HFFc6 (cell line): Measurements from ENCODE around the gene SEC11C. TPM values are rescaled to one million over a fixed set of nuclear protein-coding genes. Genes with fewer than 3 reads are reported as not detected.

Source experiments
- DNase-seq: peaks from one replicate; pipeline ENCODE4 v3.0.0-alpha.2; 2018
- H3K27ac Mint-ChIP-seq: 2 replicates; pipeline ENCODE4 v1.8.0; 2020; ENCODE audit warnings: mild to moderate bottlenecking, mixed read lengths
- H3K27me3 Mint-ChIP-seq: 2 replicates; pipeline ENCODE4 v1.8.0; 2021; ENCODE audit warnings: mild to moderate bottlenecking, moderate library complexity, mixed read lengths; ENCODE audit not compliant: insufficient read depth
- H3K36me3 Mint-ChIP-seq: 2 replicates; pipeline ENCODE4 v1.8.0; 2021; ENCODE audit warnings: low read depth, mixed read lengths
- H3K4me1 Mint-ChIP-seq: 2 replicates; pipeline ENCODE4 v1.8.0; 2020; ENCODE audit warnings: low read depth, mixed read lengths
- H3K4me3 Mint-ChIP-seq: 2 replicates; pipeline ENCODE4 v1.8.0; 2020; ENCODE audit warnings: mild to moderate bottlenecking, moderate library complexity, mixed read lengths
- H3K9me3 Mint-ChIP-seq: 2 replicates; pipeline ENCODE4 v1.8.0; 2020; ENCODE audit warnings: mild to moderate bottlenecking, mixed read lengths
- total RNA-seq, 6 experiments: library from RNA; stranded (reverse); fragmentation: NEBNext Ultra II Directional; extraction: Animal tissue kit (Norgen Biotek cat#: 25700); gene quantifications; 2 replicates in 1 of 6; 3 replicates in 5 of 6; pipeline ENCODE4 v1.2.3, GENCODE V29; 2021
- TF ChIP-seq, protein P1 (sequence below): fragments of 200-600 bp; sonication (generic); IDR thresholded peaks from 2 replicates; pipeline ENCODE4 v1.5.0; 2021; ENCODE audit warnings: antibody characterized with exemption, mild to moderate bottlenecking

Gene SEC11C
- total RNA-seq, 6 experiments from 2014 or later = 39.5 to 59.8 (median 50.8) TPM

GRCh38 chr18:59180150-59180845 lies 40.6 kb downstream of the SEC11C start:
- peaks cover 17% of the 10 kb centered on the region for H3K4me1 Mint-ChIP-seq
- peaks cover 19% of the 10 kb centered on the region for H3K27me3 Mint-ChIP-seq
- peak overlapping the region; percentile 66; the same call in 1 of the 2 replicates for H3K4me3 Mint-ChIP-seq
- peak; percentile 76 for DNase-seq
- TF ChIP-seq, protein P1, sequence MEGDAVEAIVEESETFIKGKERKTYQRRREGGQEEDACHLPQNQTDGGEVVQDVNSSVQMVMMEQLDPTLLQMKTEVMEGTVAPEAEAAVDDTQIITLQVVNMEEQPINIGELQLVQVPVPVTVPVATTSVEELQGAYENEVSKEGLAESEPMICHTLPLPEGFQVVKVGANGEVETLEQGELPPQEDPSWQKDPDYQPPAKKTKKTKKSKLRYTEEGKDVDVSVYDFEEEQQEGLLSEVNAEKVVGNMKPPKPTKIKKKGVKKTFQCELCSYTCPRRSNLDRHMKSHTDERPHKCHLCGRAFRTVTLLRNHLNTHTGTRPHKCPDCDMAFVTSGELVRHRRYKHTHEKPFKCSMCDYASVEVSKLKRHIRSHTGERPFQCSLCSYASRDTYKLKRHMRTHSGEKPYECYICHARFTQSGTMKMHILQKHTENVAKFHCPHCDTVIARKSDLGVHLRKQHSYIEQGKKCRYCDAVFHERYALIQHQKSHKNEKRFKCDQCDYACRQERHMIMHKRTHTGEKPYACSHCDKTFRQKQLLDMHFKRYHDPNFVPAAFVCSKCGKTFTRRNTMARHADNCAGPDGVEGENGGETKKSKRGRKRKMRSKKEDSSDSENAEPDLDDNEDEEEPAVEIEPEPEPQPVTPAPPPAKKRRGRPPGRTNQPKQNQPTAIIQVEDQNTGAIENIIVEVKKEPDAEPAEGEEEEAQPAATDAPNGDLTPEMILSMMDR = no peak
- H3K36me3 Mint-ChIP-seq = no peaks in the 10 kb centered on the region
- H3K27ac Mint-ChIP-seq = peak overlapping the region; percentile 48; the same call in 1 of the 2 replicates
- no peaks in the 10 kb centered on the region; the same call in 1 of the 2 replicates for H3K9me3 Mint-ChIP-seq

- Mint-ChIP-seq H3K4me1 (peaks cover 17% of the 10 kb centered on the region), H3K27me3 (peaks cover 17% of the 10 kb centered on the region), H3K4me3 (no peak overlapping the region), H3K27ac (no peak overlapping the region), H3K9me3 (peaks cover 4% of the 10 kb centered on the region; the same call in 1 of the 2 replicates), H3K36me3 (no peaks in the 10 kb centered on the region)
- DNase-seq = no peak
- TF ChIP-seq, protein P1 = no peak
Measured at GRCh38 chr18:59182673-59183072, 43.0 kb downstream of the SEC11C start.

GRCh38 chr18:59189008-59189407 lies 49.3 kb downstream of the SEC11C start:
- H3K27ac Mint-ChIP-seq = no peak overlapping the region
- peaks cover 34% of the 10 kb centered on the region for H3K4me1 Mint-ChIP-seq
- peaks cover 9% of the 10 kb centered on the region for H3K9me3 Mint-ChIP-seq
- no peak overlapping the region for H3K4me3 Mint-ChIP-seq
- DNase-seq = no peak
- H3K27me3 Mint-ChIP-seq = peaks cover 11% of the 10 kb centered on the region
- TF ChIP-seq, protein P1 = no peak
- H3K36me3 Mint-ChIP-seq = peaks cover 5% of the 10 kb centered on the region

GRCh38 chr18:59189746-59190145 lies 50.1 kb downstream of the SEC11C start:
- TF ChIP-seq, protein P1 = no peak
- Mint-ChIP-seq H3K36me3 (peaks cover 5% of the 10 kb centered on the region), H3K27ac (no peak overlapping the region), H3K4me3 (no peak overlapping the region), H3K27me3 (peaks cover 9% of the 10 kb centered on the region), H3K4me1 (peaks cover 34% of the 10 kb centered on the region), H3K9me3 (peaks cover 9% of the 10 kb centered on the region)
- peak; percentile 21 for DNase-seq

- no peak for DNase-seq
- H3K27ac Mint-ChIP-seq = no peak overlapping the region
- H3K4me1 Mint-ChIP-seq = peaks cover 10% of the 10 kb centered on the region
- H3K36me3 Mint-ChIP-seq = no peaks in the 10 kb centered on the region
- H3K9me3 Mint-ChIP-seq = no peaks in the 10 kb centered on the region
- TF ChIP-seq, protein P1 = no peak
- H3K27me3 Mint-ChIP-seq = peaks cover 35% of the 10 kb centered on the region
- no peak overlapping the region for H3K4me3 Mint-ChIP-seq
Measured at GRCh38 chr18:59196161-59196725, 56.6 kb downstream of the SEC11C start.
